Heart right ventricle (tissue), 16 donors: ENCODE measurements around the gene GAB3. TPM values are rescaled to one million over a fixed set of nuclear protein-coding genes. Genes with fewer than 3 reads are reported as not detected.

ENCODE experiments used
- ATAC-seq, 8 donors: fragments of 200-7000 bp; cut with Tn5 transposase; one replicate each; pipeline ENCODE4 v1.9.1; 2020; ENCODE audit warnings: mild to moderate bottlenecking in 8 of 8, moderate library complexity in 8 of 8, moderate number of reproducible peaks in 1 of 8
- DNase-seq, 2 donors: peaks; one replicate each; pipeline ENCODE4 v3.0.0-alpha.2; 2020
- H3K27ac ChIP-seq, 10 donors: fragments of 200-600 bp; sonication (generic) in 2 of 10; one replicate each; pipeline versions ENCODE4 v1.5.0 to v1.8.0; 2020 to 2022; ENCODE audit warnings: mild to moderate bottlenecking in 3 of 10
- H3K27me3 ChIP-seq, 7 donors: fragments of 200-600 bp; one replicate each; pipeline ENCODE4 v1.8.0; 2021 to 2022; ENCODE audit warnings: mild to moderate bottlenecking in 2 of 7
- H3K36me3 ChIP-seq, 9 donors: fragments of 200-600 bp; sonication (generic) in 1 of 9; one replicate each; pipeline versions ENCODE4 v1.5.0 to v1.8.0; 2020 to 2022; ENCODE audit warnings: mild to moderate bottlenecking in 2 of 9
- H3K4me1 ChIP-seq, 9 donors: fragments of 200-600 bp; sonication (generic) in 1 of 9; one replicate each; pipeline versions ENCODE4 v1.5.0 to v1.8.0; 2020 to 2022; ENCODE audit warnings: mild to moderate bottlenecking in 4 of 9
- H3K4me3 ChIP-seq, 10 donors: fragments of 200-600 bp; sonication (generic) in 2 of 10; one replicate each; pipeline versions ENCODE4 v1.5.0 to v1.8.0; 2020 to 2022; ENCODE audit warnings: mild to moderate bottlenecking in 7 of 10, moderate library complexity in 2 of 10
- H3K9me3 ChIP-seq, 11 donors: fragments of 200-600 bp in 10 of 11; sonication (generic) in 2 of 11; one replicate each; pipeline versions ENCODE4 v1.5.0 to v1.8.0; 2013 to 2022; ENCODE audit warnings: mild to moderate bottlenecking in 2 of 11, control low read depth in 1 of 11, moderate library complexity in 1 of 11
- WGBS, 2 donors: extraction: QIAGEN DNeasy Blood & Tissue Kit; methylation state at CpG; one replicate each; pipeline ENCODE4 v1.1.7; 2013; ENCODE audit warnings: inconsistent platforms in 1 of 2; 5-methylcytosine and 5-hydroxymethylcytosine counted together
- intact Hi-C, 10 donors: fragments of 100-400 bp; cut with DNase I; formaldehyde crosslinking; loops; one replicate each; pipeline versions ENCODE4 v1.11.1 to v1.14.2; 2022
- polyA plus RNA-seq, 2 donors: library from polyadenylated mRNA; stranded (reverse); fragments of 200-250 nt; gene quantifications; one replicate each; pipeline ENCODE4 v1.2.3, GENCODE V29; 2013
- total RNA-seq, 10 donors: library from RNA; stranded (reverse); fragmentation: NEBNext Ultra II Directional in 3 of 10; extraction: Animal tissue kit (Norgen Biotek cat#: 25700) in 3 of 10; gene quantifications; one replicate each; pipeline versions ENCODE4 v1.2.1 to v1.2.4, GENCODE V29; 2021 to 2023
- TF ChIP-seq, protein P1 (sequence below), 9 donors: fragments of 200-600 bp; sonication (generic) in 2 of 9; IDR thresholded peaks; one replicate each; pipeline versions ENCODE4 v1.5.0 to v1.8.0; 2021 to 2022; ENCODE audit warnings: antibody characterized with exemption in 9 of 9, mild to moderate bottlenecking in 5 of 9, moderate library complexity in 1 of 9
- donor health status: Arrhythmogenic right ventricular cardiomyopathy.
- donor health status: ischemic (EF 13 %, LVEDD 7.1; RV severe dilation, severe dysfunction).
- donor health status: healthy with polysubstance abuse.
- donor health status: DM: no; HTN: yes; CAD: no.
- donor health status: DM: no; HTN: no; CAD: no.
- donor health status: ischemic (EF 25% LVEDD 6.9; RV normal size, moderate dysfunction).
- donor health status: ischemic (EF 25% LVEDD 5.7; RV mildly dilated, moderate dysfunction).
- donor health status: healthy.
- donor health status: DM: yes; HTN: yes; CAD: no.
- donor health status: Ischemic cardiomyopathy.
- donor health status: ischemic (EF 35%, LVEDD 5.7; RV mildly dilated, moderate dysfunction).
- donor health status: nonischemic (EF 11% LVEDD 7.7; RV severe dilation, severe dysfunction).
- donor health status: DM: yes; HTN: yes; CAD: no.
- donor health status: PGD.
- donor health status: ischemic (EF 29% LVEDD 5.4; RV normal size, mild dysfunction).
- donor health status: nonischemic (EF 23%, LVEDD 6.1; RV moderate dilation, normal function).

GAB3 gene
- total and polyA plus RNA-seq, 12 donors, result 5.9 to 32.1 (median 22.0) TPM

DNA sequence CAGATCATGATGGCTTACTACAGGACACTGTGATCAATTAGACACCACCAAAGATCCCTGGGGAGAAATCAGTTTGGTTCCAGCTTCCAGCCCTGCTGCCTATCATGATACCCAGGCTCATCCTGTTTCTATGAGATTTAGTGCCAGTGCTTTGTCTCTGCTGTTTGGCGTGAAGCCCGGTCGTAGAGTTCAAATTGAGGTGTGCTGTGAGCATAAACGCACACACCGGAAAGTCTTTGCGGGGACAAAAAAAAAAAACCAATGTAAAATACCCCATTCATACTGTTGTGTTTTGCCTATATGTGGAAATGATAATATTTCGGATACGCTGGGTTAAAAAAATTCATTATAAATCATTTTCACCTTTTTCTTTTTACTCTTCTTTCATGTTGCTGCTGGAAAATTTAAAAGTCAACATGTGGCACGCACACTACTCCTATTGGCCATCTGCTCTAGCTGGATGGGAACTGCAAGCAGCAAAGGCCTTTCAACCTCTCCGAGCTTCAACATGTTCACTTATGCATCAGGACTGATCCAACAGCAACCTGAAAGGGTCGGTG lies 11.2 kb upstream of the GAB3 start:
- intact Hi-C loops, result loop anchor here in 1 of 10 donors (2.0 kb wide), 1 partner anchor 43 kb away; the partner anchor contains the start of gene MPP1
- peak overlapping the region in 9 of 10 donors; percentile 64 to 82 (median 75) for H3K4me3 ChIP-seq
- no peaks in the 10 kb centered on the region for H3K9me3 ChIP-seq
- H3K4me1 ChIP-seq, result peaks cover 0 to 21% (median 11%) of the 10 kb centered on the region in 9 donors
- ATAC-seq (peak in 2 of 8 donors; percentile 15 to 34), DNase-seq (no peak)
- H3K27me3 ChIP-seq, result peaks cover 0 to 9% (median 0%) of the 10 kb centered on the region in 7 donors
- H3K27ac ChIP-seq, result peak overlapping the region in 9 of 10 donors; percentile 9 to 81 (median 74)
- WGBS, 2 donors, result 3 to 7% methylated on average over 11 of the region's 11 CpGs
- peaks cover 0 to 26% (median 0%) of the 10 kb centered on the region in 9 donors for H3K36me3 ChIP-seq
- TF ChIP-seq, protein P1, sequence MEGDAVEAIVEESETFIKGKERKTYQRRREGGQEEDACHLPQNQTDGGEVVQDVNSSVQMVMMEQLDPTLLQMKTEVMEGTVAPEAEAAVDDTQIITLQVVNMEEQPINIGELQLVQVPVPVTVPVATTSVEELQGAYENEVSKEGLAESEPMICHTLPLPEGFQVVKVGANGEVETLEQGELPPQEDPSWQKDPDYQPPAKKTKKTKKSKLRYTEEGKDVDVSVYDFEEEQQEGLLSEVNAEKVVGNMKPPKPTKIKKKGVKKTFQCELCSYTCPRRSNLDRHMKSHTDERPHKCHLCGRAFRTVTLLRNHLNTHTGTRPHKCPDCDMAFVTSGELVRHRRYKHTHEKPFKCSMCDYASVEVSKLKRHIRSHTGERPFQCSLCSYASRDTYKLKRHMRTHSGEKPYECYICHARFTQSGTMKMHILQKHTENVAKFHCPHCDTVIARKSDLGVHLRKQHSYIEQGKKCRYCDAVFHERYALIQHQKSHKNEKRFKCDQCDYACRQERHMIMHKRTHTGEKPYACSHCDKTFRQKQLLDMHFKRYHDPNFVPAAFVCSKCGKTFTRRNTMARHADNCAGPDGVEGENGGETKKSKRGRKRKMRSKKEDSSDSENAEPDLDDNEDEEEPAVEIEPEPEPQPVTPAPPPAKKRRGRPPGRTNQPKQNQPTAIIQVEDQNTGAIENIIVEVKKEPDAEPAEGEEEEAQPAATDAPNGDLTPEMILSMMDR (IDR thresholded peaks at IDR 0.05), result no peak

DNA sequence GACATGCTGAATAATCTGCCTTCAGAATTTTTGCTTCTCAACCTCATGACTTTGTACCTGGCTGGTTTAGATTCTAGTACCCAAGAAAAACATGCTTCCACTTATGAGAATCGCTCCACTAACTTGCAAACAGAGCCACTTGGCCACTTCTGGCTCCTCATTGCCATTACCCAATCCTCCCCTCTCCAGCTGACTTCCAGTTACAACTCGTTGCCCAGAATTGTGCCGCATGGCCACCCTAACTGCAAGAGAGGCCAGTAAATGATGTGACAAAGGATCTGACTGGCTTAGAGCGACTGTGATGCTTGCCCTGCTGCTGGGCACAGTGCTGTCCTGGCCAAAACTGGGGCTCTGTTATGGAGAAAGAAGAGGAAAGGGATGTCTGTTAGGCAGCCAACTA lies 7.8 kb upstream of the GAB3 start:
- no peak overlapping the region for H3K27ac ChIP-seq
- H3K4me3 ChIP-seq, result no peak overlapping the region
- intact Hi-C loops, result no loop called here
- peaks cover 0 to 11% (median 3%) of the 10 kb centered on the region in 9 donors for H3K4me1 ChIP-seq
- TF ChIP-seq, protein P1 (IDR thresholded peaks at IDR 0.05), result no peak
- 89 to 95% methylated on average over 4 of the region's 4 CpGs for WGBS, 2 donors
- no peak for DNase-seq
- peaks cover 0 to 9% (median 0%) of the 10 kb centered on the region in 7 donors for H3K27me3 ChIP-seq
- no peaks in the 10 kb centered on the region for H3K36me3 ChIP-seq
- no peaks in the 10 kb centered on the region for H3K9me3 ChIP-seq
- ATAC-seq, result no peak

DNA sequence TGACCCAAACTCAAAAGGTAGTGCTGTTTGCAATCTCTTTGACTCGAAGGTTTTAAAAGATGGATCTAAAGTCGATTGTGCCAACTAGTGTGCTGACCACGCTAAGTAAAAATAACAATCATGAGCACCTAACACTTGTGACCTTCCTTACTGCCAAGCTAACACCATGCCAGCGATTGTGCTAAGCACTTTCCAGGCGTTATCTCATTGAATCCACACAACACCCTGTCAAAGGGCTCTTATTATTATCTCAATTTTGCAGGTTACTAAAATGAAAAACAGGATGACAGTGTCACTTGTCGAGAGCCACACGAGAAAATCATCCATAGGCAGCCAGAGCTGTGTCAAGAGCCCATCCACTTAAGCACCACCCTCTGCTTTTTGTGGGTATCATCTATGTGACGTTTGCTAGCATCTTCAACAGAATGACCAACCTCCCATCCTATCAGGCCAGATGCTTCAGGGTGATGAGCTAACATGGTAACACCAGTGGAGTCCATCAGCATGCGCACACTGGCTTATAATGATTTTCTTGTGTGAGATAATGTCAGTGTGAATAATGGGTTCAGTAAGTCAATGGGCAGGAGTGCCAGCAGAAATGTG lies 893 bp upstream of the GAB3 start:
- H3K4me3 ChIP-seq, result peak overlapping the region in 8 of 10 donors; percentile 38 to 74 (median 68)
- DNase-seq, result peak in 1 of 2 donors; percentile 35
- H3K27me3 ChIP-seq, result peaks cover 0 to 10% (median 0%) of the 10 kb centered on the region in 7 donors
- ATAC-seq, result peak; percentile 43 to 89 (median 78)
- WGBS, 2 donors, result 24 to 38% methylated on average over 9 of the region's 9 CpGs
- no peaks in the 10 kb centered on the region for H3K36me3 ChIP-seq
- H3K9me3 ChIP-seq, result no peaks in the 10 kb centered on the region
- peak overlapping the region; percentile 78 to 96 (median 92) for H3K27ac ChIP-seq
- TF ChIP-seq, protein P1 (IDR thresholded peaks at IDR 0.05), result no peak
- peaks cover 0 to 26% (median 14%) of the 10 kb centered on the region in 9 donors for H3K4me1 ChIP-seq
- intact Hi-C loops, result loop anchor here in 1 of 10 donors (5.0 kb wide), 1 partner anchor 34 kb away; no protein-coding TSS in a partner anchor

DNA sequence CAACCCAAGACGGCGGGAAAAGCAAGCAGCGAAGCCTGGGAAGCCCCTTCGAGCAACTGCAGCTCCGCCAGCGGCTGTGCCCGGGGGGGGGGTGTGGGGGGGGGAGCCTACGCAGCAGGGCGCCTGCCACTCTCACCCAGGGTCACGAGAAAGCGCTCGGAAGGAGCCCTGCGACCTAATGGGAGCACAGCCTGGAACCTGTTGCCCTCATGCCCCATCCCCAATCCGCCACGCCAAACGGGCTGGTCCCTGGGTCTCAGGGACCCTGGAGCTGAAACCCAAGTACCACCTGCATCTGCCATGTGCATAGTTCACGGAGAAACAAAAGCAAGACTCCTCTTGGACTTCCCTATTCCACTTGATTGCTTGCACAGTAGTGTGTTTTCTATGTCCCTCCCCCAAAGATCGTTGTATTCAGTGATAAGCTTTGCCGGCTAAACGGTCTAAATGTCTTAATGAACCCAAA lies 359 bp upstream of the GAB3 start:
- TF ChIP-seq, protein P1 (IDR thresholded peaks at IDR 0.05), result no peak

More for the DNA sequence above, 359 bp upstream of the GAB3 start:
- Histone ChIP-seq H3K9me3 (no peaks in the 10 kb centered on the region), H3K4me3 (peak overlapping the region in 9 of 10 donors; percentile 38 to 74 (median 67)), H3K27me3 (peaks cover 0 to 10% (median 0%) of the 10 kb centered on the region in 7 donors), H3K4me1 (peaks cover 0 to 30% (median 14%) of the 10 kb centered on the region in 9 donors), H3K36me3 (no peaks in the 10 kb centered on the region), H3K27ac (peak overlapping the region; percentile 78 to 96 (median 92))
- peak in 7 of 8 donors; percentile 14 to 51 (median 35) for ATAC-seq
- 2 to 4% methylated on average over 8 to 17 of the region's 20 CpGs for WGBS, 2 donors
- intact Hi-C loops, result loop anchor here in 1 of 10 donors (5.0 kb wide), 1 partner anchor 34 kb away; no protein-coding TSS in a partner anchor
- DNase-seq, result no peak
